Measurements from ENCODE around the gene LMF1. TPM values are rescaled to one million over a fixed set of nuclear protein-coding genes. Genes with fewer than 3 reads are reported as not detected.

The LMF1 gene
- total and polyA plus RNA-seq, 2 of the 13 experiments (the other 11 are each of a cell fraction or from before 2014, with no cell fraction given) = 6.8 to 8.5 TPM

DNA sequence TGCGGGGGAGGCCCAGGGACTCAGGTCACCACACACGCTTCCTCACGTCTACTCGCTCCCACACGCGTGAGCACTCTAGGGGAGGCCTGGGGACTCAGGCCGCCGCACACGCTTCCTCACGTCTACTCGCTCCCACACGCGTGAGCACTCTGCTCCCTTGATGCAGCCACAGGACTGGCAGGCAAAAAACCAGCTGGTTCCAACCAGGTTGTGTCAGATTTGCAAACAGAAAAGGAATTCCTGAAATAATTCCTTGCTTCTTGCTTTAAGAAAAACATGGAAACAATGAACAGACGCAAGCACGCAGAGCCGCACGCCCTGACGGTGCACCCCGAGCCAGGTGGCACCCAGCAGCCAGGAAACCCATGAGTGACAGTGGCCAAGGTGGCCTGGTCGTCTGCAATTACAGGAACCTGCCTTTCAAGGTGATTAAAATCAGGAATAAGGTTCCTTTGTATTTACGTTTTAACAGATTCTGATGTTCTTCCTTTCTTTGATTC, 37.9 kb downstream of the LMF1 start:
- 93% methylated on average over 21 of the region's 21 CpGs for WGBS (ENCODE audit: low lambda C conversion rate)
- H3K4me1 ChIP-seq (ENCODE audit: insufficient read depth, low read length) = no peaks in the 10 kb centered on the region
- DNase-seq (ENCODE audit: low spot score) = no peak
- ATAC-seq = no peak
- TF ChIP-seq, protein P1, sequence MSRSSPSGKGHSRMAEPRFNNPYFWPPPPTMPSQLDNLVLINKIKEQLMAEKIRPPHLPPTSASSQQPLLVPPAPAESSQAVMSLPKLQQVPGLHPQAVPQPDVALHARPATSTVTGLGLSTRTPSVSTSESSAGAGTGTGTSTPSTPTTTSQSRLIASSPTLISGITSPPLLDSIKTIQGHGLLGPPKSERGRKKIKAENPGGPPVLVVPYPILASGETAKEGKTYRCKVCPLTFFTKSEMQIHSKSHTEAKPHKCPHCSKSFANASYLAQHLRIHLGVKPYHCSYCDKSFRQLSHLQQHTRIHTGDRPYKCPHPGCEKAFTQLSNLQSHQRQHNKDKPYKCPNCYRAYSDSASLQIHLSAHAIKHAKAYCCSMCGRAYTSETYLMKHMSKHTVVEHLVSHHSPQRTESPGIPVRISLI (CRISPR knock-in tag; IDR thresholded peaks at IDR 0.05; ENCODE audit: borderline replicate concordance) = no peak
- TF ChIP-seq HOXA5 (CRISPR knock-in tag; IDR thresholded peaks at IDR 0.05) = no peak
- no peak for TF ChIP-seq ZNF574 (CRISPR knock-in tag; IDR thresholded peaks at IDR 0.05)
- no peak for TF ChIP-seq ATF7 (IDR thresholded peaks at IDR 0.05)
- TF ChIP-seq ATF7 (CRISPR knock-in tag; IDR thresholded peaks at IDR 0.05) = no peak
- TF ChIP-seq, protein P2, sequence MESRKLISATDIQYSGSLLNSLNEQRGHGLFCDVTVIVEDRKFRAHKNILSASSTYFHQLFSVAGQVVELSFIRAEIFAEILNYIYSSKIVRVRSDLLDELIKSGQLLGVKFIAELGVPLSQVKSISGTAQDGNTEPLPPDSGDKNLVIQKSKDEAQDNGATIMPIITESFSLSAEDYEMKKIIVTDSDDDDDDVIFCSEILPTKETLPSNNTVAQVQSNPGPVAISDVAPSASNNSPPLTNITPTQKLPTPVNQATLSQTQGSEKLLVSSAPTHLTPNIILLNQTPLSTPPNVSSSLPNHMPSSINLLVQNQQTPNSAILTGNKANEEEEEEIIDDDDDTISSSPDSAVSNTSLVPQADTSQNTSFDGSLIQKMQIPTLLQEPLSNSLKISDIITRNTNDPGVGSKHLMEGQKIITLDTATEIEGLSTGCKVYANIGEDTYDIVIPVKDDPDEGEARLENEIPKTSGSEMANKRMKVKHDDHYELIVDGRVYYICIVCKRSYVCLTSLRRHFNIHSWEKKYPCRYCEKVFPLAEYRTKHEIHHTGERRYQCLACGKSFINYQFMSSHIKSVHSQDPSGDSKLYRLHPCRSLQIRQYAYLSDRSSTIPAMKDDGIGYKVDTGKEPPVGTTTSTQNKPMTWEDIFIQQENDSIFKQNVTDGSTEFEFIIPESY (CRISPR knock-in tag; IDR thresholded peaks at IDR 0.05) = no peak
- no peak for TF ChIP-seq ZNF773 (CRISPR knock-in tag; IDR thresholded peaks at IDR 0.05; ENCODE audit: borderline replicate concordance)
- TF ChIP-seq SCMH1 (CRISPR knock-in tag; IDR thresholded peaks at IDR 0.05; ENCODE audit: borderline replicate concordance) = no peak
- TF ChIP-seq TBP (CRISPR knock-in tag; IDR thresholded peaks at IDR 0.05) = no peak
- no peak for TF ChIP-seq MXI1 (IDR thresholded peaks at IDR 0.05; ENCODE audit: borderline replicate concordance, low read depth, low read length)
- no peak for TF ChIP-seq TRIM22 (IDR thresholded peaks at IDR 0.05)
- FAIRE-seq = no peak
- CTCF ChIA-PET (ENCODE audit: low intra/inter-chr PET ratio, low total read pairs) = no interaction called here
- no peak overlapping the region for H3K27ac ChIP-seq (ENCODE audit: extremely low read length, insufficient read depth, low read length)
- POLR2A ChIA-PET = no interaction called here
- no peaks in the 10 kb centered on the region for H4K20me1 ChIP-seq (ENCODE audit: insufficient read depth, low read length)
- no peak overlapping the region for H3K4me3 ChIP-seq (replicated peaks in 1 of 3; ENCODE audit: insufficient read depth in 1 of 3, low read depth in 2 of 3, low read length in 3 of 3)
- intact Hi-C loops (cut with micrococcal nuclease; ENCODE audit: unreplicated experiment) = no loop called here
- H3K9ac ChIP-seq (ENCODE audit: insufficient read depth, low read depth, low read length) = no peak overlapping the region
- no peaks in the 10 kb centered on the region for H3K79me2 ChIP-seq (ENCODE audit: insufficient read depth, low read length)
- H3K9me3 ChIP-seq (ENCODE audit: low read length) = no peaks in the 10 kb centered on the region
- H3K27me3 ChIP-seq (ENCODE audit: control insufficient read depth in 1 of 2, insufficient read depth in 2 of 2, low read length in 2 of 2) = no peaks in the 10 kb centered on the region
- in situ Hi-C loops (cut with HindIII; ENCODE audit: extremely low pct_ligation_motif_present, low pct_unique_long_range_greater_than_20kb) = no loop called here
- no TSS peak for BruUV-seq (replicated peaks)
- no peaks in the 10 kb centered on the region for H3K36me3 ChIP-seq (replicated peaks in 1 of 2; ENCODE audit: control insufficient read depth in 1 of 2, insufficient read depth in 2 of 2, low read length in 2 of 2)
- H2AFZ ChIP-seq (ENCODE audit: low read length) = no peak overlapping the region
- H3K4me2 ChIP-seq (ENCODE audit: low read depth, low read length) = no peak overlapping the region

Data from HepG2 (cell line).